ENCODE data around the gene EPHB3.

EPHB3 gene

DNA sequence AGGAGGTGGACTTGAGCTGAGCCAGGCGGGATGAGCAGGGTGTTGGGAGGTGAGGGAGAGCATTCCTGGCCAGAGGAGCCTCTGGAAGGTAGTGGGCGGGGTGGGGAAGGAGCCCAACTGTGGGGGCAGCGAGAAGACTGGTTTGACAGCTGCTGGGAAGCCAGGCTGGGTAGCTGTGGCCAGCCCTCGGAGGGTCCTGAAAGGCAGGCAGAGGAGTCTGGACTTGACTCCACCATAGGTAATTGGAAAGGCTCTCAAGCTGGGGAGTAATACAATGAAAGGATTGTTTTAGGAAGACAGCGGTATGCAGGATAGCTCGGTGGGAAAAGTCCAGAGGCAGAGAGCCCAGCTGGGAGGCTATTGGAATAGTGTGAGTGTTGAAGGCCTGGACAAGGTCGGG, 17.2 kb downstream of the EPHB3 start:
- TF ChIP-seq ZFX (IDR thresholded peaks at IDR 0.05; ENCODE audit: borderline replicate concordance) = no peak
- TF ChIP-seq, protein P1, sequence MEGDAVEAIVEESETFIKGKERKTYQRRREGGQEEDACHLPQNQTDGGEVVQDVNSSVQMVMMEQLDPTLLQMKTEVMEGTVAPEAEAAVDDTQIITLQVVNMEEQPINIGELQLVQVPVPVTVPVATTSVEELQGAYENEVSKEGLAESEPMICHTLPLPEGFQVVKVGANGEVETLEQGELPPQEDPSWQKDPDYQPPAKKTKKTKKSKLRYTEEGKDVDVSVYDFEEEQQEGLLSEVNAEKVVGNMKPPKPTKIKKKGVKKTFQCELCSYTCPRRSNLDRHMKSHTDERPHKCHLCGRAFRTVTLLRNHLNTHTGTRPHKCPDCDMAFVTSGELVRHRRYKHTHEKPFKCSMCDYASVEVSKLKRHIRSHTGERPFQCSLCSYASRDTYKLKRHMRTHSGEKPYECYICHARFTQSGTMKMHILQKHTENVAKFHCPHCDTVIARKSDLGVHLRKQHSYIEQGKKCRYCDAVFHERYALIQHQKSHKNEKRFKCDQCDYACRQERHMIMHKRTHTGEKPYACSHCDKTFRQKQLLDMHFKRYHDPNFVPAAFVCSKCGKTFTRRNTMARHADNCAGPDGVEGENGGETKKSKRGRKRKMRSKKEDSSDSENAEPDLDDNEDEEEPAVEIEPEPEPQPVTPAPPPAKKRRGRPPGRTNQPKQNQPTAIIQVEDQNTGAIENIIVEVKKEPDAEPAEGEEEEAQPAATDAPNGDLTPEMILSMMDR (IDR thresholded peaks at IDR 0.05) = no peak
- H3K27ac ChIP-seq = no peak overlapping the region

DNA sequence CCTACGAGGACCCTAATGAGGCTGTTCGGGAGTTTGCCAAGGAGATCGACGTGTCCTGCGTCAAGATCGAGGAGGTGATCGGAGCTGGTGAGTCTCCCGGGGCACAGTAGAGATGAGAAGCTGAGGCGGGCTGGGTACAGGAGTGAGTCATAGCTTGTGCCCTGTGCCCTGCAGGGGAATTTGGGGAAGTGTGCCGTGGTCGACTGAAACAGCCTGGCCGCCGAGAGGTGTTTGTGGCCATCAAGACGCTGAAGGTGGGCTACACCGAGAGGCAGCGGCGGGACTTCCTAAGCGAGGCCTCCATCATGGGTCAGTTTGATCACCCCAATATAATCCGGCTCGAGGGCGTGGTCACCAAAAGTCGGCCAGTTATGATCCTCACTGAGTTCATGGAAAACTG, 17.9 kb downstream of the EPHB3 start:
- no peak for TF ChIP-seq ZFX (IDR thresholded peaks at IDR 0.05; ENCODE audit: borderline replicate concordance)
- TF ChIP-seq, protein P1 (IDR thresholded peaks at IDR 0.05) = no peak
- no peak overlapping the region for H3K27ac ChIP-seq

DNA sequence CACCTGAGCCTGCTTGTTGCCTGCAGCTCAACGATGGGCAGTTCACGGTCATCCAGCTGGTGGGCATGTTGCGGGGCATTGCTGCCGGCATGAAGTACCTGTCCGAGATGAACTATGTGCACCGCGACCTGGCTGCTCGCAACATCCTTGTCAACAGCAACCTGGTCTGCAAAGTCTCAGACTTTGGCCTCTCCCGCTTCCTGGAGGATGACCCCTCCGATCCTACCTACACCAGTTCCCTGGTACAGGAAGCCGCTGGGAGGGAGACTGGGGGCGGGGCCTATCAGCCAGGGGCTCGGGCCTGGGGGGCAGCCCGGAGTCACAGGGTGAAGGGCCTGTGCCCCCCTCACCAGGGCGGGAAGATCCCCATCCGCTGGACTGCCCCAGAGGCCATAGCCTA, 18.8 kb downstream of the EPHB3 start:
- H3K27ac ChIP-seq = no peak overlapping the region

DNA sequence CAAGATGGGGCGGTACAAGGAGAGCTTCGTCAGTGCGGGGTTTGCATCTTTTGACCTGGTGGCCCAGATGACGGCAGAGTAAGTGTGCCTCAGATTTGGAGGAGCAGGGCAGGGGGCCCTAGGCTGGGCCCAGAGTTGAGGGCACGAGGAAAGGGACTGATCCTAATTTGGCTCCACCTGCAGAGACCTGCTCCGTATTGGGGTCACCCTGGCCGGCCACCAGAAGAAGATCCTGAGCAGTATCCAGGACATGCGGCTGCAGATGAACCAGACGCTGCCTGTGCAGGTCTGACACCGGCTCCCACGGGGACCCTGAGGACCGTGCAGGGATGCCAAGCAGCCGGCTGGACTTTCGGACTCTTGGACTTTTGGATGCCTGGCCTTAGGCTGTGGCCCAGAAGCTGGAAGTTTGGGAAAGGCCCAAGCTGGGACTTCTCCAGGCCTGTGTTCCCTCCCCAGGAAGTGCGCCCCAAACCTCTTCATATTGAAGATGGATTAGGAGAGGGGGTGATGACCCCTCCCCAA, 19.8 kb downstream of the EPHB3 start:
- no peak for TF ChIP-seq ZFX (IDR thresholded peaks at IDR 0.05; ENCODE audit: borderline replicate concordance)
- TF ChIP-seq, protein P1 (IDR thresholded peaks at IDR 0.05) = no peak
- H3K27ac ChIP-seq = no peak overlapping the region

More for the DNA sequence above, 18.8 kb downstream of the EPHB3 start:
- TF ChIP-seq, protein P1 (IDR thresholded peaks at IDR 0.05) = no peak
- TF ChIP-seq ZFX (IDR thresholded peaks at IDR 0.05; ENCODE audit: borderline replicate concordance) = no peak

DNA sequence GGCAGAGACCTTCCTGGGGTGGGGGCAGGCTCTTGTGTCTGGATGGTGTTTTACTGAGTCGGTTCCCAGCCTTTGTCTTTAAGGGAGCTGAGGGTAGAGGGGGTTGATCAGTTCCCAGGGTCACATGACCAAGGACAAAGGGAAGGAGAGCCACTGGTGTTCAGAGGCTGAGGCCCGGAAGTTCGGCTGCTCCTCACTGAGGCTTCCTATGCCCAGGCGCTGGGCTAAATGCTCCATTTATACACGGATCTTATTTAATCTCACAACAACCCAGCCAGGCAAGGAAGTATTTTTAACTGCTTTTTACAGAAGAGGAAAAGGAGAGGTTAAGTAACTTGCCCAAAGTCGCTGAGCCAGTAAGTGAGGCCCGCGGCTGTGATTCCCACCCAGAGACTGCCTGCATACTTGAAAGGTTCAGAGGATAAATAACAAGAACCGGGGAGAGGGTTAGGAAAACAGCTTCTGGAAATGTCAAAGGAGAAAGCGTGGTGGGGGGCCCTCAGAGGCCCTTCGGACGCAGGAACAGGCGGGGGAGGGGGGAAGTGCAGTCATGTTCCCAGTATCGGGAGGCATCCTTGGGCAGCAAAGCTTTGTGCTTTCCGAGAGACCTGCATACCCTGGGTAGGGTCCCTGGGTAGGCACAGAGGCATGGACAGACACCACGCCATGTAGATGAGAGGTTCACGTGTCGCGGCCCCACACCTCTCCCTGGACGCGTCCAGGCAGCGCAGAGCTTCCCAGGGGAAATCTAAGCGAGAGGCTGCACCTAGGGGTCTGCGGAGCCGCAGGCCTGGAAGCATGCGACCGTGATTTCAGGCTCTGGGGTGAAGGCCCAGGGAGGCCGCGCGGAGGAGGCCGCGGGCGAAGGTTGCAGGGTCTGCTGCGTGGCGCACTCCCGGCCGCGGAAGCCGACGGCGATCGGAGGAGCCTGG, 21.3 kb downstream of the EPHB3 start:
- no peak overlapping the region for H3K27ac ChIP-seq
- no peak for TF ChIP-seq ZFX (IDR thresholded peaks at IDR 0.05; ENCODE audit: borderline replicate concordance)
- TF ChIP-seq, protein P1 (IDR thresholded peaks at IDR 0.05) = no peak

DNA sequence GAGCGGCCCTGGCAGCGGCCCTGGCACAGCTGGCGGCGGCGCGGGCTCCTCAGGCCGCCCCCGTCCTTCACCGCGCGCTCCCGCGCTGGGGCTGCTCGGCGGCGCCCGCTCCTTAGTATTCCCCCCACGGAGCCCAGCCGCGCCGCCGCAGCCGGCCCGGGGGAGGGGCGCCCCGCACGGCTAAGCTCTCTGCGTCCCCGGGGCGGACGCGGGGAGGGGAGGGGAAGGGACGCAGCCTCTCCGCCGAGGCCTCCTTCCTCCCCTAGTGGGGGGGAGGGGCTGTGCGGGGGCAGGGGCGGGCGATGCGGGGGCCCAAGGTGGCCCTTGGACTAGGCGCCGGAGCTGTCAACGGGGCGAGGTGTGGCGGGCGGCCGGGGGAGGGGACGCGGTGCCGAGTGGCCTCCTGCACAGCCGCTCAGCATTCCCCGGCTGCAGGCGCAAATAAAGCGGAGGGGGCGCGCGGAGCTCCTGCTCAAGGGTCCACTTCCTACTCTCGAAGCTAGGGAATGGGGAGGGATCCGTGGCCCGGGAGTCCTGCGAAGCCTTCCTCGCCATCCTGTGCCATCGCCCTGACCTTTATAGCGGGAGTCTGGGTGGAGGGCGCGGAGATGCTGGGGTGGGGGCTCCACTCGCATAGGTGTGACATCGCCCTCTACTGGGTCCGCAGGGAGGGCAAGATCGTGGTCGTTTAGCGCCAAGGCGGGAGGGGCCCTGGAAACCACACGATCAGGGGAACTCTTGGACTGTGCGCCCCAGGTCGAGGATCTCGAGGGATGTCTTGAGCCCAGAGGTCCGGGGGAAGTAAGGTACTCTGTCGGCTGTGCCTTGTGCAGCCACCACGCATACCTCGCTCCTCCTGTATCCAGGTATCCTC, 22.2 kb downstream of the EPHB3 start:
- no peak for TF ChIP-seq ZFX (IDR thresholded peaks at IDR 0.05; ENCODE audit: borderline replicate concordance)
- TF ChIP-seq, protein P1 (IDR thresholded peaks at IDR 0.05) = no peak; the same call in 1 of the 2 replicates
- H3K27ac ChIP-seq = no peak overlapping the region

All from 22Rv1 (cell line).